Caco-2 (cell line): ENCODE data around the gene RPL22L1. TPM values are rescaled to one million over a fixed set of nuclear protein-coding genes. Genes with fewer than 3 reads are reported as not detected.

Source experiments
- BruUV-seq: library from RNA; stranded (reverse); fragments of 400-500 nt; replicated peaks from 2 replicates; lab custom pipeline; 2021; lab: Mats Ljungman, UMichigan
- CTCF ChIA-PET: fragments of 300-600 bp; sonication (Branson Sonifier 250); formaldehyde crosslinking; loops from one replicate; lab custom pipeline; 2022; ENCODE audit warnings: antibody characterized with exemption; lab: Charles Lee
- POLR2A ChIA-PET: fragments of 300-600 bp; sonication (Branson Sonifier 250); formaldehyde crosslinking; loops from one replicate; lab custom pipeline; 2022; ENCODE audit warnings: antibody characterized with exemption; lab: Charles Lee
- DNase-seq, 2 experiments: peaks; one replicate each; pipeline versions ENCODE4 v3.0.0 to v3.0.0-alpha.2; 2020 to 2022
- H3K27me3 ChIP-seq: replicated peaks from 2 replicates; pipeline ENCODE4 v1.6.0; 2011; ENCODE audit warnings: low read length; ENCODE audit not compliant: control insufficient read depth, insufficient read depth
- H3K36me3 ChIP-seq: 2 replicates; pipeline ENCODE4 v1.5.1; 2011; ENCODE audit warnings: low read length; ENCODE audit not compliant: control insufficient read depth, insufficient read depth
- H3K4me1 ChIP-seq: fragments of 250-450 bp; sonication (Bioruptor Pico); 2 replicates; pipeline ENCODE4 v1.5.1; 2020; ENCODE audit warnings: mild to moderate bottlenecking
- H3K4me3 ChIP-seq: 2 replicates; pipeline ENCODE4 v1.5.1; 2011; ENCODE audit warnings: low read depth, mild to moderate bottlenecking, control low read depth, low read length
- H3K9me3 ChIP-seq: fragments of 250-450 bp; sonication (Bioruptor Pico); 2 replicates; pipeline ENCODE4 v1.5.1; 2020; ENCODE audit warnings: mild to moderate bottlenecking, moderate library complexity
- H3K27ac Mint-ChIP-seq: one replicate; pipeline ENCODE4 v1.8.0; 2022; ENCODE audit warnings: mixed read lengths; ENCODE audit not compliant: unreplicated experiment
- H3K27me3 Mint-ChIP-seq: one replicate; pipeline ENCODE4 v1.8.0; 2022; ENCODE audit warnings: mixed read lengths; ENCODE audit not compliant: insufficient read depth, unreplicated experiment
- H3K36me3 Mint-ChIP-seq: one replicate; pipeline ENCODE4 v1.8.0; 2022; ENCODE audit warnings: mild to moderate bottlenecking, mixed read lengths; ENCODE audit not compliant: insufficient read depth, unreplicated experiment
- H3K4me1 Mint-ChIP-seq: one replicate; pipeline ENCODE4 v1.8.0; 2022; ENCODE audit warnings: low read depth, mixed read lengths; ENCODE audit not compliant: unreplicated experiment
- H3K4me3 Mint-ChIP-seq: one replicate; pipeline ENCODE4 v1.8.0; 2022; ENCODE audit warnings: mild to moderate bottlenecking, moderate library complexity, mixed read lengths; ENCODE audit not compliant: unreplicated experiment
- H3K9me3 Mint-ChIP-seq: one replicate; pipeline ENCODE4 v1.8.0; 2022; ENCODE audit warnings: mixed read lengths; ENCODE audit not compliant: unreplicated experiment
- intact Hi-C: fragments of 100-400 bp; cut with micrococcal nuclease; formaldehyde crosslinking; loops from one replicate; pipeline ENCODE4 v1.10.0; 2022; ENCODE audit not compliant: unreplicated experiment
- total RNA-seq: library from RNA; stranded (reverse); gene quantifications from 2 replicates; pipeline ENCODE4 v1.2.3, GENCODE V29; 2022
- TF ChIP-seq, protein P1 (sequence below), 2 experiments: fragments of 200-600 bp in 1 of 2; IDR thresholded peaks; 1 replicate in 1 of 2; 2 replicates in 1 of 2; pipeline versions ENCODE4 v1.5.1 to v1.8.0; 2011 to 2022; ENCODE audit warnings: antibody characterized with exemption in 1 of 2, control low read depth in 1 of 2, inconsistent platforms in 1 of 2, low read depth in 1 of 2, low read length in 1 of 2, mild to moderate bottlenecking in 1 of 2, moderate library complexity in 1 of 2; ENCODE audit not compliant: insufficient read depth in 1 of 2, severe bottlenecking in 1 of 2, unreplicated experiment in 1 of 2

Gene RPL22L1
- total RNA-seq, 1 experiment from 2014 or later: 31.1 TPM

DNA sequence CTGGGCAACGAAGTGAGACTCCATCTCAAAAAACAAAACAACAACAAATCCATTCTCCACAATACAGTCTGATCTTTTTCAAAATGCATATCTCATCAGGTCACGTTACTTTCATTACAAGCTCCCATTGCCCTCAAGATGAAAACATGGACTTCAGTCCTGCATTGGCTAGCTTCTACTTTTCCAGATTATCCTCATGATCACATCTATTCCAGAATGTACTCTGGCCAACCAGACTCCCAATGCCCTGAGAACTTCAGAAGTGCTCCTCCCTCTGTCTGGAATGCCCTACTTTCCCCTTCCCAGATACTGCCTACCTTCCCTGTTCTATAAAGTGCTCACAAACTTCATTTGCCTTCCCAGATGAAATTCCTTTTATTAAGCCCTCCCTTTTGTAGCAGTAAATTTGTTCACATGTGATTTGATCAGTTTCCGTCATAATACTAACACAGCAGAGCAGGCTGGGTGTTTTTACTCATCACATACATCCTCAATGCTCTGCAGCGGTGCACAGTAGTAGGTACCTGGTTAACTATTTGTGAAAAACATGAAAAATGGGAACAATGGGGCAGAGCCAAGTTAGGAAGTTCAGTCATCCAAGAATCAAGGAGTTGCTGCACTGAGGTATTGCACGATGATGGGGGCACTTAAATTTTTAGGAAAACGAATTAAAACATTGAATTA lies 5.3 kb downstream of the RPL22L1 start:
- no peak for DNase-seq
- Histone ChIP-seq H3K36me3 (no peaks in the 10 kb centered on the region; the same call in none of the 2 replicates), H3K4me1 (peaks cover 21% of the 10 kb centered on the region; the same call in 1 of the 2 replicates), H3K4me3 (no peak overlapping the region), H3K9me3 (no peaks in the 10 kb centered on the region), H3K27me3 (no peaks in the 10 kb centered on the region)
- ChIA-PET POLR2A (no interaction called here), CTCF (no interaction called here)
- Mint-ChIP-seq H3K27ac (no peak overlapping the region), H3K27me3 (no peaks in the 10 kb centered on the region), H3K4me1 (peaks cover 22% of the 10 kb centered on the region), H3K9me3 (no peaks in the 10 kb centered on the region), H3K4me3 (peak overlapping the region; percentile 3), H3K36me3 (peaks cover 68% of the 10 kb centered on the region)
- TF ChIP-seq, protein P1, sequence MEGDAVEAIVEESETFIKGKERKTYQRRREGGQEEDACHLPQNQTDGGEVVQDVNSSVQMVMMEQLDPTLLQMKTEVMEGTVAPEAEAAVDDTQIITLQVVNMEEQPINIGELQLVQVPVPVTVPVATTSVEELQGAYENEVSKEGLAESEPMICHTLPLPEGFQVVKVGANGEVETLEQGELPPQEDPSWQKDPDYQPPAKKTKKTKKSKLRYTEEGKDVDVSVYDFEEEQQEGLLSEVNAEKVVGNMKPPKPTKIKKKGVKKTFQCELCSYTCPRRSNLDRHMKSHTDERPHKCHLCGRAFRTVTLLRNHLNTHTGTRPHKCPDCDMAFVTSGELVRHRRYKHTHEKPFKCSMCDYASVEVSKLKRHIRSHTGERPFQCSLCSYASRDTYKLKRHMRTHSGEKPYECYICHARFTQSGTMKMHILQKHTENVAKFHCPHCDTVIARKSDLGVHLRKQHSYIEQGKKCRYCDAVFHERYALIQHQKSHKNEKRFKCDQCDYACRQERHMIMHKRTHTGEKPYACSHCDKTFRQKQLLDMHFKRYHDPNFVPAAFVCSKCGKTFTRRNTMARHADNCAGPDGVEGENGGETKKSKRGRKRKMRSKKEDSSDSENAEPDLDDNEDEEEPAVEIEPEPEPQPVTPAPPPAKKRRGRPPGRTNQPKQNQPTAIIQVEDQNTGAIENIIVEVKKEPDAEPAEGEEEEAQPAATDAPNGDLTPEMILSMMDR (IDR thresholded peaks at IDR 0.05; ENCODE audit: insufficient read depth in 1 of 2, low read depth in 1 of 2, low read length in 1 of 2, severe bottlenecking in 1 of 2, unreplicated experiment in 1 of 2): no peak
- BruUV-seq: no TSS peak
- intact Hi-C loops: no loop called here

DNA sequence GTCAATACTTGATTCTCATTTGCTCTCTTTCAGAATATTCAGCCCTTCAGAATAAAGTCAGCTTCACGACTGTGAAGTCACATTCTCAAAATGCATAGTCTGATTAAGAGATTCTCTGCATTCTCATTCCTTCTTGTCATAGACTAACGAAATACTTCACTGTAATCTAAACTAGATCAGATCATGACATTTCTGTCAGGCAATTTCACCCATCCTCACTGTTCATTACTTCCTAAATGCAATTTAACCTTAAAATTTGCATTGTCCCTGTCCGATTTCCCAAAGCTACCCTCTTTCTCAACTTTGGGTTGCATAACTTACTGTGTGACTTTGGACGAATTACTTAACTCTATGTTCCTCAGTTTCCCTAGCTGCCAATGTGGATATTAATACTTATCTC lies 6.2 kb downstream of the RPL22L1 start:
- H3K27me3 ChIP-seq: no peaks in the 10 kb centered on the region
- DNase-seq: no peak
- peaks cover 21% of the 10 kb centered on the region; the same call in 1 of the 2 replicates for H3K4me1 ChIP-seq
- H3K4me1 Mint-ChIP-seq: peaks cover 22% of the 10 kb centered on the region
- no peak overlapping the region for H3K4me3 Mint-ChIP-seq
- intact Hi-C loops: no loop called here
- H3K36me3 Mint-ChIP-seq: peaks cover 59% of the 10 kb centered on the region
- H3K27me3 Mint-ChIP-seq: no peaks in the 10 kb centered on the region
- BruUV-seq: no TSS peak
- CTCF ChIA-PET: no interaction called here
- H3K4me3 ChIP-seq: no peak overlapping the region
- TF ChIP-seq, protein P1 (IDR thresholded peaks at IDR 0.05; ENCODE audit: insufficient read depth in 1 of 2, low read depth in 1 of 2, low read length in 1 of 2, severe bottlenecking in 1 of 2, unreplicated experiment in 1 of 2): no peak
- H3K36me3 ChIP-seq: no peaks in the 10 kb centered on the region; the same call in none of the 2 replicates
- POLR2A ChIA-PET: no interaction called here
- H3K9me3 ChIP-seq: no peaks in the 10 kb centered on the region
- H3K9me3 Mint-ChIP-seq: no peaks in the 10 kb centered on the region
- peak overlapping the region; percentile 21 for H3K27ac Mint-ChIP-seq

DNA sequence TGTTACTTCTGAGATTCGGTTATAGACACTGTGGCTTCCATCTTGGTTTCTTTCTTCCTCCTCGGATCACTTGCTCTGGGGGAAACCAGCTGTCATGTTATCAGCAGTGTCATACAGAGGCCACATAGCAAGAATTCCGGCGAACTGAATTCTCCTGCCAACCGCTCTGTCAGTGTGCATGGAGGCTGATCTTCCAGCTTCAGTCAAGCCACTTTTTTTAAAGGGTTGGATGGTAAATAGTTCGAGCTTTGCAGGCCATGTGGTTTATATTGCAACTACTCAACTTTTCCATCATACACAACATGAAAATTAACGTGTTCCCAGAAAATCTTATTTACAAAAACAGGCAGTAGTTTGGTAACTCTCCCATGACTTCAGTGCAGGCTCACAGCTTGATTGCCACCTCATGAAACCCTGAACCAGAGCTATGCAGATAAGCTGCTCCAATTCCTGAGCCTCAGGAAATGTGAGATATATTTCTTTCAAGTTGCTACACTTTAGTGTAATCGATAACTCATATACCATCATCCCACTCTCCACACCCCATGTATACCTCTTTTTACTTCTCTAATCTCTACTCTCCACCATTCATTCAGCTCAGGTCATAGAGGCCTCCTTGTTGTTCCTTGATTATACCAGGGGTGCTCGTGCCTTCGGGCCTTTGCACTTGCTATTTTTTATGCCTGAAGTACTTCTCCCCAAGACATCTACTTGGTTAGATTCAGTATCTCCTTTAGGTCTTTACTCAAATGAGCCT lies 7.2 kb downstream of the RPL22L1 start:
- intact Hi-C loops: no loop called here
- TF ChIP-seq, protein P1 (IDR thresholded peaks at IDR 0.05; ENCODE audit: insufficient read depth in 1 of 2, low read depth in 1 of 2, low read length in 1 of 2, severe bottlenecking in 1 of 2, unreplicated experiment in 1 of 2): no peak
- Mint-ChIP-seq H3K27me3 (no peaks in the 10 kb centered on the region), H3K4me3 (no peak overlapping the region), H3K4me1 (peaks cover 22% of the 10 kb centered on the region), H3K9me3 (no peaks in the 10 kb centered on the region), H3K27ac (peak overlapping the region; percentile 82), H3K36me3 (peaks cover 51% of the 10 kb centered on the region)
- Histone ChIP-seq H3K9me3 (no peaks in the 10 kb centered on the region), H3K4me3 (no peak overlapping the region), H3K4me1 (peaks cover 16% of the 10 kb centered on the region; the same call in 1 of the 2 replicates), H3K27me3 (no peaks in the 10 kb centered on the region), H3K36me3 (no peaks in the 10 kb centered on the region; the same call in none of the 2 replicates)
- peak in 1 of 2 experiments; percentile 45 for DNase-seq
- BruUV-seq: no TSS peak
- ChIA-PET POLR2A (no interaction called here), CTCF (no interaction called here)
